ES-I3 (cell line): ENCODE results near the gene RALGPS2.

ENCODE experiments used
- H3K36me3 ChIP-seq: 2 replicates; pipeline ENCODE4 v1.6.1; 2013; ENCODE audit warnings: mild to moderate bottlenecking, low read length, control low read depth, moderate library complexity; ENCODE audit not compliant: insufficient read depth
- H3K4me1 ChIP-seq: 2 replicates; pipeline ENCODE4 v1.6.1; 2013; ENCODE audit warnings: mild to moderate bottlenecking, control low read depth, low read length; ENCODE audit not compliant: insufficient read depth
- H3K9ac ChIP-seq: 2 replicates; pipeline ENCODE4 v1.6.1; 2013; ENCODE audit warnings: low read depth, mild to moderate bottlenecking, low read length, moderate library complexity
- H3K9me3 ChIP-seq: 2 replicates; pipeline ENCODE4 v1.6.1; 2013; ENCODE audit warnings: mild to moderate bottlenecking, low read length, moderate library complexity; ENCODE audit not compliant: control insufficient read depth, insufficient read depth

RALGPS2 gene

GRCh38 chr1:178702146-178702545 is 22.9 kb upstream of the RALGPS2 start:
- Histone ChIP-seq H3K36me3 (no peaks in the 10 kb centered on the region), H3K9ac (no peak overlapping the region), H3K4me1 (peaks cover 4% of the 10 kb centered on the region; the same call in 1 of the 2 replicates), H3K9me3 (no peaks in the 10 kb centered on the region)

DNA sequence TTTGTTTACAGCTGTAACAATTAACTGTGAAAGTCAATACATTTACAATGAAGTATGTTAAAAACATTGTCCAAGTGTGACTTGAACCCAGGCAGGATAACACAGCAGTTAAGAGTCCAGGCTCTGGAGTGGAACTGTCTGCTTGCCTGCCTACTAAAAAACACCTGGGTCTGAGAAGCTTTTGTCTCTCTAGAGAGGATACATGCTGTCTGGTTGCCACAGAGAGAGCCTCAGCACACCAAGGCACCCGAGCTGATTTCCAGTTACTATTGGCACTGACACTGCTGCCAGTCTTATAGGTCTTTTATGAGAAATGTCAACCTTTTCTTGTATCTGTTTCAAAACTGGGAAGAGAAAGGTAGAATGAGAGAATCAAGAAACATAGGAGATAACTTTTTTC is 20.2 kb upstream of the RALGPS2 start:
- Histone ChIP-seq H3K9ac (no peak overlapping the region), H3K4me1 (peaks cover 4% of the 10 kb centered on the region; the same call in 1 of the 2 replicates), H3K36me3 (no peaks in the 10 kb centered on the region), H3K9me3 (no peaks in the 10 kb centered on the region)

GRCh38 chr1:178706432-178706831 is 18.6 kb upstream of the RALGPS2 start:
- no peaks in the 10 kb centered on the region for H3K36me3 ChIP-seq
- no peaks in the 10 kb centered on the region for H3K9me3 ChIP-seq
- H3K9ac ChIP-seq: no peak overlapping the region
- H3K4me1 ChIP-seq: peaks cover 4% of the 10 kb centered on the region; the same call in 1 of the 2 replicates

DNA sequence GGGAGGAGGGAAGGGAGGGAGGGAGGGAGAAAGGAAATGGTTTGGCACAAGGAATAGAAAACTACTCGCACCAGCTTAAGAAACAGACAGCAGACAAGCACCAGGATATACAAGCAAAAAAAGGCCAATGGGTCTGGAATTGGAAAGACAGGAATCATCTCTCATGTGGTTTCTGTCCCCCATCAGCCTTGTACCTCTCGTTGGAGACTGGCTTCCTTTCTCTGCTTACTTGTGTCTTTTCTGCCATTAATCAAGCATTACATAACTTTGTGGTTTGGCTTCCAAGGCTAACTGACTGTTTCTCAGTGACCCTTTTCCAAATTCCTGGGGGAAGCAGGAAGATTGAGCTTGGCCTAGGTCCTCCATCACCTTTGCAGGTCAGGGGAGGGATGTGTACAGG is 11.8 kb upstream of the RALGPS2 start:
- Histone ChIP-seq H3K4me1 (no peaks in the 10 kb centered on the region), H3K9ac (no peak overlapping the region)

GRCh38 chr1:178714453-178714852 is 10.6 kb upstream of the RALGPS2 start:
- Histone ChIP-seq H3K9me3 (no peaks in the 10 kb centered on the region), H3K36me3 (no peaks in the 10 kb centered on the region), H3K4me1 (peaks cover 4% of the 10 kb centered on the region; the same call in 1 of the 2 replicates), H3K9ac (no peak overlapping the region)

More for the DNA sequence above, 11.8 kb upstream of the RALGPS2 start:
- Histone ChIP-seq H3K36me3 (no peaks in the 10 kb centered on the region), H3K9me3 (no peaks in the 10 kb centered on the region)

- H3K4me1 ChIP-seq: peaks cover 6% of the 10 kb centered on the region; the same call in 1 of the 2 replicates
- H3K9me3 ChIP-seq: no peaks in the 10 kb centered on the region
- no peak overlapping the region for H3K9ac ChIP-seq
- H3K36me3 ChIP-seq: no peaks in the 10 kb centered on the region
Measured at GRCh38 chr1:178716111-178716510, 8.9 kb upstream of the RALGPS2 start.

DNA sequence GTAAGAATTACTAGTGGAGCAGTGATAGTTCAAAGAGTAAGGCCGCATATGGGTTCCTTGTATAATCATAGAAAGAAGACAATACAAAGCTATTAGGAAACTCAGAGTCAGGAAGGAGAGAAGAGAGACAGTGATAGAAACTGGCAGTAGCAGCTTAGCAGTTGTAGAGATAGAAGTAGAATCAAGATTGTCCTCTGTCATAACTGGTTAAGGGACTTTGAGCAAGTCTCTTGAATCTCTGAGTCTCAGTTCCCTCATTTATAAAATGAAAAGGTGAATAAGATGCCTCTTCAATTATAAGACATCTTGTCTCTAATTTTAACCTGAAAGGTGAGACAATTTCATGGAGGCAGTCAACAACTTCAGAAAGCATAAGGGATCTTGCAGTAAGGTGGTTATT is 6.5 kb upstream of the RALGPS2 start:
- no peak overlapping the region for H3K9ac ChIP-seq
- no peaks in the 10 kb centered on the region for H3K9me3 ChIP-seq
- peaks cover 6% of the 10 kb centered on the region; the same call in 1 of the 2 replicates for H3K4me1 ChIP-seq
- H3K36me3 ChIP-seq: no peaks in the 10 kb centered on the region

DNA sequence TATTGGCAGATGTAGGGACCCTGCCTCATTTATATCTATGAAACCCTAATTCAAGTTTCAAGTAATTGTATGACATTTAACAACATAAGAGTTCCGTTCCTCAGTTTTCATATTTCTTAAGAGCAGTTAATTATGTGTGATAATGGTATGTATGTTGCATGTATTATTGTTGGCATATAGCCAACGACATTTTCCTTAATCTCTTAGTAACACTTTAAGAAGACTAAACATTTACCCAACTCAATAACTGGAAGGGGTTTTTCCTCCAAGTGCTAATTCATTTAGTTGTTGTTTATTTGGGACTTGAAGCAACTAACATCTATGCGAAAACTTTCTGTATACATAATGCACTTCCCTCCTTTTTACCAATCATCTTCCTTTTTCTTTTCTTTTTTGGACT is 1.5 kb upstream of the RALGPS2 start:
- H3K4me1 ChIP-seq: peaks cover 6% of the 10 kb centered on the region; the same call in 1 of the 2 replicates
- no peaks in the 10 kb centered on the region for H3K9me3 ChIP-seq
- no peak overlapping the region for H3K9ac ChIP-seq
- no peaks in the 10 kb centered on the region for H3K36me3 ChIP-seq

DNA sequence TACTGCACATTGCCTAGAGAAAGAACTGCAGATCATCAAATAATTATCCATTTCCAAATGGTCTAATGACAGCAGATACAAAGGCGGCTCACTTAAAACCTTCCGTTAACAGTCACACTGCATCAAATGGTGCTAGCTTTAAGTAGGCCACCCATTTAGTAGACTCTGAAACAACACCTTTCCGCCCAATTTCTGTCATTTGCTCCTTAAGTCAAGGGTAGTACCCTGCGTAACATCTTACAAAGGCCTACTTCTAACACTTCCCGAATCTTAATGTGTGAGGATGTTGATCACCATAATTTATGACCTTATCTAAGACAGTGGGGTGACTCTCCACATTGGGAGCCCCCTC is 692 bp upstream of the RALGPS2 start:
- H3K9ac ChIP-seq: peak overlapping the region; percentile 98
- no peaks in the 10 kb centered on the region for H3K36me3 ChIP-seq
- 0 out of 2 replicates have a peak, but pooled peaks cover under 1% of the 10 kb centered on the region for H3K9me3 ChIP-seq
- H3K4me1 ChIP-seq: peaks cover 3% of the 10 kb centered on the region; the same call in 1 of the 2 replicates

DNA sequence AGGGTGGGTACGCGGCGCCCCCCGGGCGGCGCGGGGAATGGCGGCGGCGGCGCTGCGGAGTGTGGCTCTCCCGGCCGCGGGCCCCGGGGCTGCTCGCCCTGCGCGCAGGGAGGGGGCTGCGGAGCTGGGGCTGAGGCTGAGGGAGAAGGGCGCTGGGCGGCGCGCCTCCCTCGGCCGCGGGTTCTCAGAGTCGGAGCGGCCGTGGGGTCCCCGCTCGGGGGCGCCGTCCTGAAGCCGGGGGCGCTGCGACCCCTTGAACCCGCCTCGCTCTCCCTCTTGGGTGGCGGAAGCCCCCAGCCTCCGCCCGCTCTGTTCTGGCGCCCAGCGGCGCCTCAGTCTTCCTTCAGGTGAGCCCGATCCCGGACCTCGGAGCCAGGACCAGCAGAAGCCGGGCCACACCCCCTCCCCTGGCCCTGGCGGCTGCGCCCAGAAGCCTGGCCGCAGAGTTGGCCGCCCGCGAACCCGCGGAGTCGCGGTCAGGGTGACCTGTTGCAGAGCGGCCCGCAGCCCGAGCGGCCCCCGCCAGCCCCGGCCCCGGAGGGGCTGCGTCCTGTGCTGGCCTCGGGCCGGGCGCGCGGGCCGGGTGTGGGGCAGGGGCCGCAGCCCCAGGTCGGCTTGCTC is 532 bp downstream of the RALGPS2 start:
- Histone ChIP-seq H3K9me3 (0 out of 2 replicates have a peak, but pooled peaks cover 2% of the 10 kb centered on the region), H3K36me3 (no peaks in the 10 kb centered on the region), H3K4me1 (no peaks in the 10 kb centered on the region), H3K9ac (peak overlapping the region; percentile 98)

GRCh38 chr1:178726087-178726517 is 1.1 kb downstream of the RALGPS2 start:
- H3K9me3 ChIP-seq: 0 out of 2 replicates have a peak, but pooled peaks cover 2% of the 10 kb centered on the region
- peak overlapping the region; percentile 98 for H3K9ac ChIP-seq
- H3K36me3 ChIP-seq: no peaks in the 10 kb centered on the region
- no peaks in the 10 kb centered on the region for H3K4me1 ChIP-seq

GRCh38 chr1:178726545-178726944 is 1.5 kb downstream of the RALGPS2 start:
- Histone ChIP-seq H3K36me3 (no peaks in the 10 kb centered on the region), H3K4me1 (no peaks in the 10 kb centered on the region), H3K9ac (peak overlapping the region; percentile 98; the same call in 1 of the 2 replicates), H3K9me3 (0 out of 2 replicates have a peak, but pooled peaks cover 2% of the 10 kb centered on the region)

DNA sequence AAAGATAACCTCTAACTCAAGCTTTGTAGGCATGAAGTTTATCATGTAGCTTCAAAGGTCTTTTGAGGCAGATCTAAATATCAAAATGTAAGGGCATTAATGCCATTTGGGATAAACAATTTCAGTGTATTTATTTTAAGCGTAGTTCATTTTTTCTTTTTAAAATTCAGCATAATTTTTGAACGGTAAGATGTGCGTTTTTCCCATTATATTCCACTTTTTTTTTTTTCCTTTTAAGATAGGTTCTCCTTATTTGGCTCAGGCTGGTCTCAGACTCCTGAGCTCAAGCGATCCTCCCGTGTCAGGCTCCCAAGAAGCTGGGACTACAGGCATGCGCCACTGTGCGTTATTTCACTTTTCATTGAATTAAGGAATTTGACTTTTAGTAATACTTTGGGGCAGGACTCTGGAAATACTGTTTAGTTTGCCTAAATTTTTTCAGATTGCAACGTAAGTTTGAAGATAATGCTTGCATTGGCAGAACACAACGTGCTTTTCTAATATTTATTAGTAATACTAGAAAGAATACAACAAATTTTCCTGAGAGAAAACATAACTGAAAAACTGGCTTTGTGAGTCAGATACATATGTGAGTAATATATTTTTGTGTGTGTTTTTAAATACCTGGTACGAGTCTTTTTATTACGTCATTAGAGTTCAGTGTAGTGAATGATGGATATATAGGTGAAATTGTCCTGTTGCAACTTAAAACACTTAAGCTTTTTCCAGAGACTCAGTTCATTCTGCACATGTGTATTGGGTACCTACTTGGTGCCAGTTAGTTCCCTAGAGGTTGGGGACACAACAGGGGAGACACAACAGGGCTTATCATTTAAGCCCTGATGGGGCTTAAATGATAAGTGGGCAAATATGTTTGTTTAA is 2.2 kb downstream of the RALGPS2 start:
- Histone ChIP-seq H3K9me3 (0 out of 2 replicates have a peak, but pooled peaks cover 2% of the 10 kb centered on the region), H3K4me1 (no peaks in the 10 kb centered on the region), H3K9ac (peak overlapping the region; percentile 98; the same call in 1 of the 2 replicates), H3K36me3 (no peaks in the 10 kb centered on the region)

- H3K9ac ChIP-seq: no peak overlapping the region
- 0 out of 2 replicates have a peak, but pooled peaks cover 5% of the 10 kb centered on the region for H3K9me3 ChIP-seq
- H3K36me3 ChIP-seq: no peaks in the 10 kb centered on the region
- no peaks in the 10 kb centered on the region for H3K4me1 ChIP-seq
Measured at GRCh38 chr1:178733972-178734371, 8.9 kb downstream of the RALGPS2 start.
